HCT116 (cell line): ENCODE data around the gene POM121C. TPM values are rescaled to one million over a fixed set of nuclear protein-coding genes. Genes with fewer than 3 reads are reported as not detected.
"Not testable (repeated sequence)": the region's sequence is repeated elsewhere in the genome, so short reads cannot be mapped to it uniquely, and the experiment has no call there.

ENCODE experiments used
- ATAC-seq: fragments of 200-7000 bp; cut with Tn5 transposase; 2 replicates; pipeline ENCODE4 v1.9.1; 2020; ENCODE audit warnings: mild to moderate bottlenecking, moderate library complexity
- BruUV-seq: library from RNA; stranded (reverse); fragments of 400-500 nt; replicated peaks from 2 replicates; lab custom pipeline; 2021; lab: Mats Ljungman, UMichigan
- CTCF ChIA-PET: fragments of 300-600 bp; sonication (Branson Sonifier 250); formaldehyde crosslinking; loops from one replicate; lab custom pipeline; 2021; ENCODE audit warnings: antibody characterized with exemption; lab: Charles Lee
- POLR2A ChIA-PET: fragments of 300-600, 350-600 bp; sonication (Branson Sonifier 250); formaldehyde crosslinking; loops from one replicate; lab custom pipeline; 2021; ENCODE audit warnings: antibody characterized with exemption; lab: Charles Lee
- RAD21 ChIA-PET, 2 experiments: fragments of 300-600 bp; sonication (Branson Sonifier 250); formaldehyde crosslinking; loops; one replicate each; lab custom pipeline; 2023; ENCODE audit warnings: low total read pairs in 2 of 2; ENCODE audit not compliant: uncharacterized antibody in 2 of 2, unreplicated experiment in 2 of 2, low non-redundant PET in 1 of 2; lab: Charles Lee
- DNase-seq: peaks from one replicate; pipeline ENCODE4 v3.0.0-alpha.2; 2010; ENCODE audit warnings: low read depth, low spot score
- H2AFZ ChIP-seq: fragments of 200-600 bp; shearing (Covaris generic), sonication (generic); 2 replicates; pipeline ENCODE4 v1.6.1; 2017; ENCODE audit warnings: low read depth, mixed run types, mixed read lengths, antibody characterized with exemption, low read length; ENCODE audit not compliant: poor library complexity, severe bottlenecking
- H3K27ac ChIP-seq: 2 replicates; pipeline ENCODE4 v1.5.1; 2012; ENCODE audit warnings: low read depth, low read length
- H3K27me3 ChIP-seq: fragments of 200-600 bp; sonication (generic); 2 replicates; pipeline ENCODE4 v1.6.1; 2016; ENCODE audit warnings: mixed run types, low read length, mixed read lengths; ENCODE audit not compliant: insufficient read depth
- H3K36me3 ChIP-seq, 2 experiments: fragments of 200-500 bp in 1 of 2; fragments of 200-600 bp in 1 of 2; sonication (Bioruptor generic) in 1 of 2; sonication (generic) in 1 of 2; 2 replicates each; pipeline versions ENCODE4 v1.5.1 to v1.6.1; 2014 to 2016; ENCODE audit warnings: low read length in 2 of 2, inconsistent platforms in 1 of 2, mixed read lengths in 1 of 2, mixed run types in 1 of 2; ENCODE audit not compliant: insufficient read depth in 2 of 2, control insufficient read depth in 1 of 2
- H3K4me1 ChIP-seq, 2 experiments: fragments of 200-600 bp in 1 of 2; sonication (generic) in 1 of 2; 2 replicates each; pipeline versions ENCODE4 v1.5.1 to v1.6.1; 2012 to 2017; ENCODE audit warnings: low read length in 2 of 2, inconsistent platforms in 1 of 2, mild to moderate bottlenecking in 1 of 2, mixed read lengths in 1 of 2, mixed run types in 1 of 2, moderate library complexity in 1 of 2; ENCODE audit not compliant: insufficient read depth in 2 of 2, control insufficient read depth in 1 of 2
- H3K4me2 ChIP-seq: fragments of 200-600 bp; sonication (generic); 2 replicates; pipeline ENCODE4 v1.6.1; 2017; ENCODE audit warnings: mixed run types, low read length, mixed read lengths
- H3K4me3 ChIP-seq, 2 experiments: fragments of 200-600 bp in 1 of 2; sonication (generic) in 1 of 2; replicated peaks in 1 of 2; 2 replicates each; pipeline ENCODE4 v1.5.1; 2011 to 2016; ENCODE audit warnings: low read length in 2 of 2, control low read depth in 1 of 2, low read depth in 1 of 2, mild to moderate bottlenecking in 1 of 2, mixed read lengths in 1 of 2, mixed run types in 1 of 2
- H3K79me2 ChIP-seq: fragments of 200-600 bp; sonication (generic); 2 replicates; pipeline ENCODE4 v1.6.1; 2017; ENCODE audit warnings: mild to moderate bottlenecking, mixed run types, low read length, moderate library complexity, mixed read lengths; ENCODE audit not compliant: insufficient read depth
- H3K9ac ChIP-seq: fragments of 200-600 bp; sonication (generic); 2 replicates; pipeline ENCODE4 v1.6.1; 2016; ENCODE audit warnings: low read length, mixed read lengths
- H3K9me2 ChIP-seq: fragments of 200-600 bp; sonication (generic), shearing (Covaris generic); 2 replicates; pipeline ENCODE4 v1.6.1; 2017; ENCODE audit warnings: mixed run types, mild to moderate bottlenecking, moderate library complexity; ENCODE audit not compliant: insufficient read depth
- H3K9me3 ChIP-seq, 2 experiments: fragments of 200-500 bp in 1 of 2; fragments of 200-600 bp in 1 of 2; sonication (Bioruptor generic) in 1 of 2; sonication (generic) in 1 of 2; 2 replicates each; pipeline ENCODE4 v1.6.1; 2014 to 2017; ENCODE audit warnings: low read length in 2 of 2, mixed read lengths in 2 of 2, inconsistent platforms in 1 of 2, low read depth in 1 of 2, mild to moderate bottlenecking in 1 of 2, mixed run types in 1 of 2, moderate library complexity in 1 of 2; ENCODE audit not compliant: control insufficient read depth in 1 of 2, insufficient read depth in 1 of 2
- H4K20me1 ChIP-seq: fragments of 200-600 bp; sonication (generic), shearing (Covaris generic); 2 replicates; pipeline ENCODE4 v1.6.1; 2017; ENCODE audit warnings: mixed run types, mild to moderate bottlenecking, moderate library complexity; ENCODE audit not compliant: insufficient read depth
- CTCF ChIP-seq, 3 experiments: fragments of 200-600 bp in 1 of 3; sonication (generic) in 1 of 3; IDR thresholded peaks in 2 of 3; conservative IDR thresholded peaks in 1 of 3; 2 replicates each; pipeline ENCODE4 v1.5.1; 2012 to 2017; ENCODE audit warnings: low read depth in 2 of 3, low read length in 2 of 3, antibody characterized with exemption in 1 of 3, borderline replicate concordance in 1 of 3, control low read depth in 1 of 3, mild to moderate bottlenecking in 1 of 3, mixed read lengths in 1 of 3, mixed run types in 1 of 3, moderate library complexity in 1 of 3; ENCODE audit not compliant: insufficient read depth in 1 of 3
- RAD21 ChIP-seq: IDR thresholded peaks from 2 replicates; pipeline ENCODE4 v1.6.1; 2012; ENCODE audit warnings: low read depth, mild to moderate bottlenecking
- intact Hi-C: fragments of 100-400 bp; cut with micrococcal nuclease; formaldehyde crosslinking; loops from 2 replicates; pipeline ENCODE4 v1.10.0; 2022
- total RNA-seq: library from RNA; stranded (reverse); gene quantifications from one replicate; pipeline ENCODE4 v1.2.1, GENCODE V29; 2021; ENCODE audit not compliant: unreplicated experiment

The POM121C gene
- total RNA-seq, 1 experiment from 2014 or later: 61.0 TPM

- H3K27ac ChIP-seq, RAD21 ChIA-PET, intact Hi-C loops, H3K36me3 ChIP-seq, POLR2A ChIA-PET, H3K4me2 ChIP-seq, H4K20me1 ChIP-seq, CTCF ChIA-PET, H3K4me3 ChIP-seq, ATAC-seq, H3K27me3 ChIP-seq, H3K4me1 ChIP-seq, BruUV-seq, H2AFZ ChIP-seq, H3K79me2 ChIP-seq, DNase-seq, H3K9me3 ChIP-seq, H3K9ac ChIP-seq, H3K9me2 ChIP-seq: not testable (repeated sequence)
Measured at GRCh38 chr7:75458034-75458433, 28.1 kb downstream of the POM121C start.

- CTCF ChIA-PET, BruUV-seq, H3K4me1 ChIP-seq, ATAC-seq, intact Hi-C loops, H3K79me2 ChIP-seq, H3K9ac ChIP-seq, H3K4me3 ChIP-seq, DNase-seq, H3K4me2 ChIP-seq, H4K20me1 ChIP-seq, H3K9me2 ChIP-seq, H3K36me3 ChIP-seq, POLR2A ChIA-PET, H3K27ac ChIP-seq, H2AFZ ChIP-seq, RAD21 ChIA-PET, H3K9me3 ChIP-seq, H3K27me3 ChIP-seq: not testable (repeated sequence)
Measured at GRCh38 chr7:75456403-75456802, 29.7 kb downstream of the POM121C start.

GRCh38 chr7:75452494-75452955 is 33.6 kb downstream of the POM121C start:
- DNase-seq, BruUV-seq, H4K20me1 ChIP-seq, H3K36me3 ChIP-seq, H3K27me3 ChIP-seq, intact Hi-C loops, H3K4me3 ChIP-seq, H3K27ac ChIP-seq, H3K9me2 ChIP-seq, H3K9me3 ChIP-seq, H2AFZ ChIP-seq, H3K9ac ChIP-seq, H3K4me1 ChIP-seq, H3K4me2 ChIP-seq, RAD21 ChIA-PET, H3K79me2 ChIP-seq, POLR2A ChIA-PET: not testable (repeated sequence)
- CTCF ChIA-PET: interaction anchor here (1.2 kb wide), 1 partner anchor 310 kb away, joined by 3 read pairs; no protein-coding TSS in a partner anchor
- ATAC-seq: peak; percentile 90
- peak; percentile 15 to 48 (median 26); a peak in 3 of 6 replicates for TF ChIP-seq CTCF (IDR thresholded peaks at IDR 0.05 in 2 of 3, conservative IDR thresholded peaks at IDR 0.05 in 1 of 3; ENCODE audit: borderline replicate concordance in 1 of 3, insufficient read depth in 1 of 3, low read depth in 2 of 3, low read length in 2 of 3)
- peak; percentile 48 for TF ChIP-seq RAD21

GRCh38 chr7:75449946-75450345 is 36.2 kb downstream of the POM121C start:
- BruUV-seq, CTCF ChIA-PET: not testable (repeated sequence)

More at GRCh38 chr7:75449946-75450345, 36.2 kb downstream of the POM121C start:
- H3K27me3 ChIP-seq, H4K20me1 ChIP-seq, POLR2A ChIA-PET, ATAC-seq, DNase-seq, H3K9ac ChIP-seq, H3K4me2 ChIP-seq, H2AFZ ChIP-seq, intact Hi-C loops, H3K4me3 ChIP-seq, H3K36me3 ChIP-seq, H3K79me2 ChIP-seq, H3K9me2 ChIP-seq, H3K4me1 ChIP-seq, H3K9me3 ChIP-seq, RAD21 ChIA-PET, H3K27ac ChIP-seq: not testable (repeated sequence)
